ENCODE results near the gene R3HDM4.

DNA sequence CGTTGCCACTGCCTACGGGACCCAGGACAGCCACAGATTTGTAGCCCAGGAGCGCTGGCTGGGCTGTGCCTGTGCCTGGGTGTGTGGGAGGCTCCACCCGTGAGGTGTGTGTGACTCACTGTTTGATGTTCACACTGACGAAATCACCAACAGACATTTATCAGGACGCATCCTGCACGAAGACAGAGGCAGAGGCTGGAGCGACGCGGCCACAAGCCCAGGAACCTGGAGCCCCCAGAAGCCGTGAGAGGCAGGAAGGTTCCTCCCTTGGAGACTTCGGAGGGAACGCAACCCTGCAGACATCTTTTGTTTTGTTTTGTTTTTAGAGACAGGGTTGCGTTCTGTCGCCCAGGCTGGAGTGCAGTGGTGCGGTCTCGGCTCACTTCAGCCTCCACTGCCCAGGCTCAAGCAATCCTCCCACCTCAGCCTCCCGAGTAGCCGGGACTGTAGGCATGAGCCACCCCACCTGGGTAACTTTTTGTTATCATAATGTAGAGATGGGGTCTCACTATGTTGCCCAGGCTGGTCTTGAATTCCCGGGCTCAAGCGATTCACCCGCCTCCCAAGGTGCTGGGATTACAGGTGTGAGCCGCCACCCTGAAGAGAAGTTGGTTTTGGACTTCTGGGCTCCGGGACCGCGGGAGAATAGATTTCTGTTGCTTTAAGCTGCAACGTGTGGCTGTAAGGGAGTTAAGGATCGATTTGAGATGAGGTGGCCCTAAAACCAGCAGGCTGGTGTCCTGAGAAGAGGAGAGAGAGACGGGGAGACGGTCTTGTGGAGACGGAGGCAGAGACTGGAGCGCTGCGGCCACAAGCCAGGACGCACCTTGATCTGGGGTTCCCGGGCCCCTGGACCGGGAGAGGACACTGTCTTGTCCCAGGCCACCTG, 46.2 kb upstream of the R3HDM4 start:
- no peak for TF ChIP-seq ARNT (IDR thresholded peaks at IDR 0.05)
- no peak for TF ChIP-seq HDGF (IDR thresholded peaks at IDR 0.05; ENCODE audit: borderline replicate concordance)
- no peak for TF ChIP-seq NFRKB (IDR thresholded peaks at IDR 0.05)

All from HEK293T (cell line).